H9 (cell line): ENCODE data around the gene SPTBN1. TPM values are rescaled to one million over a fixed set of nuclear protein-coding genes. Genes with fewer than 3 reads are reported as not detected.

Experiments
- DNase-seq: peaks from one replicate; pipeline ENCODE4 v3.0.0-alpha.2; 2017
- H2AFZ ChIP-seq: one replicate; pipeline ENCODE4 v1.6.1; 2013; ENCODE audit warnings: mild to moderate bottlenecking, low read length, control low read depth, moderate library complexity
- H2AK5ac ChIP-seq: 2 replicates; pipeline ENCODE4 v1.6.1; 2013; ENCODE audit warnings: low read length, control low read depth, mixed read lengths; ENCODE audit not compliant: insufficient read length
- H2BK120ac ChIP-seq: one replicate; pipeline ENCODE4 v1.6.1; 2013; ENCODE audit warnings: low read depth, mild to moderate bottlenecking, low read length, control low read depth, inconsistent platforms; ENCODE audit not compliant: poor library complexity, severe bottlenecking
- H2BK12ac ChIP-seq: 2 replicates; pipeline ENCODE4 v1.6.1; 2013; ENCODE audit warnings: low read length, control low read depth, mixed read lengths, low read depth; ENCODE audit not compliant: insufficient read length
- H2BK15ac ChIP-seq: 2 replicates; pipeline ENCODE4 v1.6.1; 2013; ENCODE audit warnings: low read depth, low read length, control low read depth
- H2BK20ac ChIP-seq: one replicate; pipeline ENCODE4 v1.6.1; 2013; ENCODE audit warnings: low read depth, mild to moderate bottlenecking, low read length, control low read depth, inconsistent platforms; ENCODE audit not compliant: poor library complexity, severe bottlenecking
- H2BK5ac ChIP-seq: 2 replicates; pipeline ENCODE4 v1.6.1; 2013; ENCODE audit warnings: low read length, control low read depth, mixed read lengths; ENCODE audit not compliant: insufficient read length
- H3K14ac ChIP-seq: 2 replicates; pipeline ENCODE4 v1.6.1; 2013; ENCODE audit warnings: low read length, control low read depth; ENCODE audit not compliant: insufficient read depth
- H3K18ac ChIP-seq: 2 replicates; pipeline ENCODE4 v1.6.1; 2013; ENCODE audit warnings: low read depth, mild to moderate bottlenecking, mixed read lengths, low read length, control low read depth; ENCODE audit not compliant: insufficient read length
- H3K23ac ChIP-seq: 2 replicates; pipeline ENCODE4 v1.6.1; 2013; ENCODE audit warnings: low read length, control low read depth, mixed read lengths, low read depth; ENCODE audit not compliant: insufficient read length
- H3K23me2 ChIP-seq: 2 replicates; pipeline ENCODE4 v1.6.1; 2013; ENCODE audit warnings: low read depth, mild to moderate bottlenecking, mixed read lengths, low read length, control low read depth; ENCODE audit not compliant: insufficient read length, poor library complexity, severe bottlenecking
- H3K27ac ChIP-seq: 2 replicates; pipeline ENCODE4 v1.5.1; 2013; ENCODE audit warnings: low read length, control low read depth, mixed read lengths, low read depth; ENCODE audit not compliant: insufficient read length
- H3K27me3 ChIP-seq: 2 replicates; pipeline ENCODE4 v1.6.1; 2013; ENCODE audit warnings: low read length, control low read depth, inconsistent platforms; ENCODE audit not compliant: insufficient read depth
- H3K4ac ChIP-seq: 2 replicates; pipeline ENCODE4 v1.6.1; 2013; ENCODE audit warnings: low read depth, mild to moderate bottlenecking, control low read depth, inconsistent platforms, low read length, moderate library complexity
- H3K4me1 ChIP-seq: 2 replicates; pipeline ENCODE4 v1.6.1; 2013; ENCODE audit warnings: low read length, control low read depth, inconsistent platforms; ENCODE audit not compliant: insufficient read depth
- H3K4me2 ChIP-seq: 2 replicates; pipeline ENCODE4 v1.6.1; 2013; ENCODE audit warnings: low read length, control low read depth, mixed read lengths; ENCODE audit not compliant: insufficient read length, insufficient read depth
- H3K56ac ChIP-seq: 2 replicates; pipeline ENCODE4 v1.6.1; 2013; ENCODE audit warnings: low read depth, mild to moderate bottlenecking, mixed read lengths, low read length, control low read depth; ENCODE audit not compliant: insufficient read length
- H3K79me1 ChIP-seq: 2 replicates; pipeline ENCODE4 v1.6.1; 2013; ENCODE audit warnings: low read depth, mild to moderate bottlenecking, moderate library complexity, low read length, control low read depth, inconsistent platforms; ENCODE audit not compliant: insufficient read depth, poor library complexity, severe bottlenecking
- H3K79me2 ChIP-seq: 2 replicates; pipeline ENCODE4 v1.6.1; 2013; ENCODE audit warnings: low read length, control low read depth, inconsistent platforms; ENCODE audit not compliant: insufficient read depth
- H3K9ac ChIP-seq: 2 replicates; pipeline ENCODE4 v1.6.1; 2013; ENCODE audit warnings: low read length, control low read depth, mixed read lengths; ENCODE audit not compliant: insufficient read length; ENCODE audit errors: extremely low read depth
- H3K9me3 ChIP-seq: one replicate; pipeline ENCODE4 v1.6.1; 2013; ENCODE audit warnings: low read depth, low read length, inconsistent platforms; ENCODE audit not compliant: control insufficient read depth
- H3T11ph ChIP-seq: one replicate; pipeline ENCODE4 v1.6.1; 2013; ENCODE audit warnings: mild to moderate bottlenecking, low read length, control low read depth, inconsistent platforms
- H4K20me1 ChIP-seq: one replicate; pipeline ENCODE4 v1.6.1; 2013; ENCODE audit not compliant: control insufficient read depth, insufficient read length, insufficient read depth
- H4K5ac ChIP-seq: 2 replicates; pipeline ENCODE4 v1.6.1; 2013; ENCODE audit warnings: low read depth, mild to moderate bottlenecking, mixed read lengths, low read length, control low read depth; ENCODE audit not compliant: insufficient read length
- H4K8ac ChIP-seq: replicated peaks from 2 replicates; pipeline ENCODE4 v1.6.1; 2013; ENCODE audit warnings: low read length, control low read depth, mixed read lengths, low read depth; ENCODE audit not compliant: insufficient read length
- H4K91ac ChIP-seq: 2 replicates; pipeline ENCODE4 v1.6.1; 2013; ENCODE audit warnings: low read depth, mild to moderate bottlenecking, moderate library complexity, mixed read lengths, low read length, control low read depth; ENCODE audit not compliant: insufficient read length
- H3K27ac Mint-ChIP-seq, 3 experiments: 2 replicates in 2 of 3; 3 replicates in 1 of 3; pipeline ENCODE4 v1.8.0; 2020 to 2021; ENCODE audit warnings: mixed read lengths in 3 of 3, mild to moderate bottlenecking in 1 of 3, moderate library complexity in 1 of 3
- H3K27me3 Mint-ChIP-seq: 2 replicates; pipeline ENCODE4 v1.8.0; 2021; ENCODE audit warnings: low read depth, mild to moderate bottlenecking, moderate library complexity, mixed read lengths
- H3K36me3 Mint-ChIP-seq, 3 experiments: 2 replicates in 2 of 3; 3 replicates in 1 of 3; pipeline ENCODE4 v1.8.0; 2020 to 2021; ENCODE audit warnings: low read depth in 3 of 3, mixed read lengths in 3 of 3; ENCODE audit not compliant: insufficient read depth in 1 of 3
- H3K4me1 Mint-ChIP-seq, 2 experiments: 2 replicates each; pipeline ENCODE4 v1.8.0; 2020; ENCODE audit warnings: mixed read lengths in 2 of 2
- H3K4me3 Mint-ChIP-seq, 2 experiments: 2 replicates in 1 of 2; 3 replicates in 1 of 2; pipeline ENCODE4 v1.8.0; 2020 to 2021; ENCODE audit warnings: mild to moderate bottlenecking in 2 of 2, mixed read lengths in 2 of 2, moderate library complexity in 1 of 2
- H3K9me3 Mint-ChIP-seq, 2 experiments: 2 replicates in 1 of 2; 3 replicates in 1 of 2; pipeline ENCODE4 v1.8.0; 2020; ENCODE audit warnings: mild to moderate bottlenecking in 2 of 2, mixed read lengths in 2 of 2, moderate library complexity in 1 of 2
- WGBS: extraction: QIAGEN DNeasy Blood & Tissue Kit; methylation state at CpG from one replicate; pipeline ENCODE4 v1.1.7; 2013; ENCODE audit warnings: missing lambda C conversion rate, low lambda C conversion rate, mixed read lengths; ENCODE audit not compliant: insufficient read length; ENCODE audit errors: extremely low coverage; 5-methylcytosine and 5-hydroxymethylcytosine counted together
- total RNA-seq: library from RNA; stranded (reverse); gene quantifications from 2 replicates; pipeline ENCODE4 v1.2.1, GENCODE V29; 2021
- TF ChIP-seq, protein P1 (sequence below): fragments of 200-600 bp; sonication (generic); conservative IDR thresholded peaks from 3 replicates; pipeline ENCODE4 v1.8.0; 2021; ENCODE audit warnings: antibody characterized with exemption, mild to moderate bottlenecking

SPTBN1 gene
- total RNA-seq, 1 experiment from 2014 or later = 164 TPM

DNA sequence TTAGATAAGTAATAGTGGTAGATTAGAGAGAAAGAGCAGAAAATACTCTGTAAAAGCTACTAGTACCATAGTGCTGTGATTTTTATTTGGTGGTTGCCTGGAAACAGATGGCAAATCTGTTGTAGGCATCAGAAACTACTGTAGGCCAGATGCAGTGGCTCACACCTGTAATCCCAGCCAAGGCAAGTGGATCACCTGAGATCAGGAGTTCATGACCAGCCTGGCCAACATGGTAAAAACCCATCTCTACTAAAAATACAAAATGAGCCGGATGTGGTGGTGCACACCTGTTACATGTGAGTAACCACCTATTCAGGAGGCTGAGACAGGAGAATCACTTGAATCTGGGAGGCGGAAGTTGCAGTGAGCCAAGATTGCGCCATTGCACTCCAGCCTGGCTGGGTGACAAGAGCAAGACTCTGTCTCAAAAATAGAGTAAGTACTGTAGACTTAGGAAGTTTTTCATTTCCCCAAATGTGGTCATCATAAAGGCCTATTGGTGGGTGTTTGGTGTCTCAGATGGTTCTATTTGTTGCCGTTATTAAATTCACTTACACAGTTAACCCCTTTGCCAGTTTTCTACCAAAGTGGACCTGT is 79.6 kb downstream of the SPTBN1 start:
- Histone ChIP-seq H2BK20ac (no peak overlapping the region), H4K20me1 (no peaks in the 10 kb centered on the region), H3K9ac (no peak overlapping the region), H3T11ph (no peak overlapping the region), H3K79me1 (no peaks in the 10 kb centered on the region), H2BK120ac (no peak overlapping the region), H2BK15ac (no peak overlapping the region), H3K14ac (no peak overlapping the region), H3K9me3 (no peaks in the 10 kb centered on the region), H3K27ac (no peak overlapping the region), H2AK5ac (no peak overlapping the region), H3K18ac (no peak overlapping the region), H3K23me2 (no peaks in the 10 kb centered on the region), H4K5ac (no peak overlapping the region), H2BK5ac (no peak overlapping the region), H3K4ac (no peak overlapping the region), H3K56ac (no peak overlapping the region), H3K79me2 (no peaks in the 10 kb centered on the region), H2AFZ (no peak overlapping the region), H4K91ac (no peak overlapping the region), H3K4me2 (no peak overlapping the region), H3K27me3 (no peaks in the 10 kb centered on the region), H2BK12ac (no peak overlapping the region), H3K4me1 (no peaks in the 10 kb centered on the region), H4K8ac (no peak overlapping the region), H3K23ac (no peak overlapping the region)
- H3K4me3 Mint-ChIP-seq = no peak overlapping the region
- WGBS = no CpG with 5 or more reads among the region's 4 CpGs
- H3K4me1 Mint-ChIP-seq = peaks cover 12 to 14% of the 10 kb centered on the region in 2 experiments
- no peaks in the 10 kb centered on the region for H3K9me3 Mint-ChIP-seq
- H3K27me3 Mint-ChIP-seq = no peaks in the 10 kb centered on the region
- TF ChIP-seq, protein P1, sequence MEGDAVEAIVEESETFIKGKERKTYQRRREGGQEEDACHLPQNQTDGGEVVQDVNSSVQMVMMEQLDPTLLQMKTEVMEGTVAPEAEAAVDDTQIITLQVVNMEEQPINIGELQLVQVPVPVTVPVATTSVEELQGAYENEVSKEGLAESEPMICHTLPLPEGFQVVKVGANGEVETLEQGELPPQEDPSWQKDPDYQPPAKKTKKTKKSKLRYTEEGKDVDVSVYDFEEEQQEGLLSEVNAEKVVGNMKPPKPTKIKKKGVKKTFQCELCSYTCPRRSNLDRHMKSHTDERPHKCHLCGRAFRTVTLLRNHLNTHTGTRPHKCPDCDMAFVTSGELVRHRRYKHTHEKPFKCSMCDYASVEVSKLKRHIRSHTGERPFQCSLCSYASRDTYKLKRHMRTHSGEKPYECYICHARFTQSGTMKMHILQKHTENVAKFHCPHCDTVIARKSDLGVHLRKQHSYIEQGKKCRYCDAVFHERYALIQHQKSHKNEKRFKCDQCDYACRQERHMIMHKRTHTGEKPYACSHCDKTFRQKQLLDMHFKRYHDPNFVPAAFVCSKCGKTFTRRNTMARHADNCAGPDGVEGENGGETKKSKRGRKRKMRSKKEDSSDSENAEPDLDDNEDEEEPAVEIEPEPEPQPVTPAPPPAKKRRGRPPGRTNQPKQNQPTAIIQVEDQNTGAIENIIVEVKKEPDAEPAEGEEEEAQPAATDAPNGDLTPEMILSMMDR = no peak
- DNase-seq = no peak
- peaks cover 0 to 3% (median 0%) of the 10 kb centered on the region in 3 experiments; a peak in 1 of 7 replicates for H3K36me3 Mint-ChIP-seq
- no peak overlapping the region for H3K27ac Mint-ChIP-seq
